Ovary (tissue), 3 donors: ENCODE measurements around the gene DLEC1.

Experiments
- POLR2A ChIP-seq: fragments of 450-650 bp; IDR thresholded peaks from one replicate; pipeline ENCODE4 v1.6.1; 2017; ENCODE audit warnings: antibody characterized with exemption, mild to moderate bottlenecking, moderate library complexity
- TF ChIP-seq, protein P1 (sequence below), 3 donors: fragments of 450-650 bp in 2 of 3; fragments of 200-600 bp in 1 of 3; IDR thresholded peaks; one replicate each; pipeline versions ENCODE4 v1.5.1 to v1.8.0; 2016 to 2022; ENCODE audit warnings: antibody characterized with exemption in 3 of 3, mild to moderate bottlenecking in 1 of 3
- donor health status: DM: no; HTN: no; CAD: no.

- TF ChIP-seq, protein P1, sequence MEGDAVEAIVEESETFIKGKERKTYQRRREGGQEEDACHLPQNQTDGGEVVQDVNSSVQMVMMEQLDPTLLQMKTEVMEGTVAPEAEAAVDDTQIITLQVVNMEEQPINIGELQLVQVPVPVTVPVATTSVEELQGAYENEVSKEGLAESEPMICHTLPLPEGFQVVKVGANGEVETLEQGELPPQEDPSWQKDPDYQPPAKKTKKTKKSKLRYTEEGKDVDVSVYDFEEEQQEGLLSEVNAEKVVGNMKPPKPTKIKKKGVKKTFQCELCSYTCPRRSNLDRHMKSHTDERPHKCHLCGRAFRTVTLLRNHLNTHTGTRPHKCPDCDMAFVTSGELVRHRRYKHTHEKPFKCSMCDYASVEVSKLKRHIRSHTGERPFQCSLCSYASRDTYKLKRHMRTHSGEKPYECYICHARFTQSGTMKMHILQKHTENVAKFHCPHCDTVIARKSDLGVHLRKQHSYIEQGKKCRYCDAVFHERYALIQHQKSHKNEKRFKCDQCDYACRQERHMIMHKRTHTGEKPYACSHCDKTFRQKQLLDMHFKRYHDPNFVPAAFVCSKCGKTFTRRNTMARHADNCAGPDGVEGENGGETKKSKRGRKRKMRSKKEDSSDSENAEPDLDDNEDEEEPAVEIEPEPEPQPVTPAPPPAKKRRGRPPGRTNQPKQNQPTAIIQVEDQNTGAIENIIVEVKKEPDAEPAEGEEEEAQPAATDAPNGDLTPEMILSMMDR (IDR thresholded peaks at IDR 0.05), result no peak
- no peak for TF ChIP-seq POLR2A
These were observed 30.8 kb upstream of the DLEC1 start for GRCh38 chr3:38008191-38008701.
